HG03342 (cell line): ENCODE measurements around the gene DLST.

Experiments
- ATAC-seq: cut with Tn5 transposase; IDR thresholded peaks from one replicate; pipeline ENCODE4 v1.9.1; 2021; ENCODE audit warnings: mild to moderate bottlenecking, moderate library complexity; ENCODE audit not compliant: unreplicated experiment

DLST gene

GRCh38 chr14:74893614-74894091, 11.9 kb downstream of the DLST start:
- peak; percentile 64 for ATAC-seq

GRCh38 chr14:74896400-74896799, 14.7 kb downstream of the DLST start:
- no peak for ATAC-seq

GRCh38 chr14:74897642-74898041, 15.9 kb downstream of the DLST start:
- ATAC-seq: no peak

DNA sequence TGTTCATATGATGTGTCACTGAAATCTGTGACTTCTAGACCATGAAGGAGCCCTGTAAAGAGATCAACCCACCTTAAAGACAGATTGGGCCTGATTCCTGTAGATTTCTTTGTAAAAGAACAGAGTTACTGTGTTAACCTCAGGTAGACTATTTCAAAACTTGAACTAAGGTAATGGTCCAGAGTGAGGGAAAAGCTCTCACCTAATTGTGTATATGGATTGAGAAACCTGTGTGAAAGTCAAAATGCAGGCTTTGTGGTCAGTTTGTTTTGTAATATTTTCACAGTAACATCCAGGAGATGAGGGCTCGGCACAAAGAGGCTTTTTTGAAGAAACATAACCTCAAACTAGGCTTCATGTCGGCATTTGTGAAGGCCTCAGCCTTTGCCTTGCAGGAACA, 16.4 kb downstream of the DLST start:
- ATAC-seq: no peak

GRCh38 chr14:74898694-74899093, 17.0 kb downstream of the DLST start:
- ATAC-seq: no peak

DNA sequence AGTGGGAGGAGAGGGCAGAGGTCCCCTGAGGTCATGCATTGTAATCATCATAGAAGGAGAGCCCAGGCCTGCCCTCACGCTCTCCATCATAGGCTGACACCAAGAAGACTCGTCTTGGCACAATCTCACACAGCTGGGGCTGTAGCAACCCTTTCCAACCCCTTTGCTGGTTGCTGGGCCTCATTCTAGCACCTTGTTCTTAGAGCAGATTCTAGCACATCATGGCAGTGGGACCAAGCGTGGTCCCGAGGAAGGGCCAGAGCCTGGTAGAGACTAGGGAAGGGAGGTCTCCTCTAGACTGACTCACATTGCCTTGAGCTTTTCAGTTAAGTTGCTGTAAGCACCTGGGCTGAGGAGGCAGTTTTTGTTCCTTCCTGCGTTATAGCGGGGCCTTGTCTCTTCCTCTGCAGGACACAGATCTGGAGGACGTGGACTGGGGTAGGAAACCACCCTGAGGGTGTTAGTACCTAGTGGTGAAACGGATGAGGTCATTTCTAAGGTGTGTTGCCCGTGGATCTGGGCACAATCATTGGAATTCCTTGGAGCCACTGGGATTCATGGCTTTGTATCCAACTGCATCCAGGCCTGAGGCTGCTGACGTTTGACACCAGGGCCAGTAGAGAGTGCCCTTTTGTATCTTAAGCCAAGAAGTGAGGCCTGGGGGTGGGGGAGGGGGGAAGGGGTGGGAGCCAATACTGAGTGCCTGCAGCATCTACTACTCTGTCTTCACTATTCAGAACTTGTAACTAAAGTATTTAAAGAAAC, 21.4 kb downstream of the DLST start:
- no peak for ATAC-seq

GRCh38 chr14:74904635-74905503, 23.2 kb downstream of the DLST start:
- ATAC-seq: no peak

- ATAC-seq: no peak
Measured at GRCh38 chr14:74905595-74906142, 24.0 kb downstream of the DLST start.

GRCh38 chr14:74906925-74907521, 25.3 kb downstream of the DLST start:
- ATAC-seq: no peak

DNA sequence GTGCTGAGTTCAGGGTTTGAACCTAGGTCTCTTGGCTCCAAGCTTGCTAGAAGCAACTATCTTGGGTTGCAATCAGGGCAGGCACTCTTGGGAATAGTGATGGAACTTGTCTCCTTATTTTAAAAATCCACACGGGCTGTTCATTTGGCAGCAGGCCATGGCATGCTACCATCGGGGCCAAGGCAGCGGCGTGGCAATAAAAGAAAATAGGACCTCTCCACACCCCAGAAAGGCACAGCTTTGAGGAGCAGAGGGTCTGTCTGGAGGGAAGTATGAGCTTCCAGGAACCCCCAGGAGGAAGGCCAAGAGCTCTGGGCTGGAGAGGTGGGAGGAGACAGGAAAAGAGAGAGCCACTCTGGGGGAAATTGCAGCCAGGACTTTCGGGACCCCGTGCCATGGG, 26.0 kb downstream of the DLST start:
- no peak for ATAC-seq

DNA sequence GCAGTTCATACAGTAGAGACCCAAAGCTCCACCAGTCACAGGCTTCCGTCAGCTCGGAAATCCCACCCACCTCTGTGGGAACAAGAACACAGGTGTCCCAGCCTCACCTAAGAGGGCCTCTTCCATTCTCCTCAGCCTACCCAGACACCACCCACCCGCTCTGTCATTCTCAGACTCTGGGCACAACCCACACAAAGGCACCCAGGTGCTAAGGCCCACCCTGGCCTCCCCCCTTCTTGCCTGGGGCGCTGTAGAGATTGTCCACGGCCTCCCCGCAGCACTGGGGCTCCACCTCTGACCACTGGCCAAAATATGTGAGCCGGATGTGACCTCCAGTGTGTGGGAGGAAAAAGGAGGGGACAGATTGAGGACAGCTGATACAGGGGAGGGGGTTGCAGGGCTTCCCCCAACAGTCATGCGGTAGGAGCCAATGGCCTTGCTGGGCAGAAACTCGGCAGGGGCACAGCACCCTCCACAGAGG, 27.2 kb downstream of the DLST start:
- ATAC-seq: no peak

DNA sequence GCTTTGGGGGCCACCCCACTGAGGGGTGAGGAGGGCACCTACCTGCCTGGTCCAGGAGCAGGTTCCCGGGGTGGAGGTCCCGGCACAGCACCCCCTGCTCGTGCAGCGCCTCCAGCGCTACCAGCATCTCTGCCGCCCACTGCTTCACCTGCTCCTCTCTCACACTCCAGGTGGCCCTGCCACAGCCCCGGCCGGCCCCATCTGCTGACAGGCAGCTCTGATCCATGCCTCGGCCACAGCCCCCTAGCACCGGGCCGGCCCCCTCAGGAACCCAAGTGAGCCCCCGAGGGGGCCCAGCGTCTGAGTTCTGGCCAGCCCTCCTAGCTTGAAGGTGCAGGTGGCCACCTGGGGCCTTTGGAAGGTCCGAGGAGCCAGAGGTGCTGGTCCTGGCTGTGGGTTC, 27.8 kb downstream of the DLST start:
- no peak for ATAC-seq

DNA sequence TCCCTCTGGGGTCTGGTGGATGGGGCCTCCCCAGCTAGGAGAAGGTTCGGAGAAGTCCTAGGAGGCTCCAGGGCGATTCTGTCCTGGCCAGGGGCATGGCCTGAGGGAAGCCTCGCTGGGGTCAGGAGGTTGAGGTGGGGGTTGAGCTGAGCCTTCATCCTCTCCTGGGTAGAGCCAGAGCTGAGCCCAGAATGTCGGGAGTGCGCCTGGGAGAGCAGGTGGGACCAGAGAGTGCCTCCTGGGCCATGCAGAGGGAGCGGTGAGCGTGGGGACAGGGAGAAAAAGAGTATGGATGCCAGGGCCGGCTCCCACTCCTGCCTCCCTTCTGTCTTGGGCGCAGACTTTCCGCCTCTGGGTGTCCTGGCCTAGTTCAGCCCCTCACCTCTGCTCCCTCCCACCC, 28.2 kb downstream of the DLST start:
- no peak for ATAC-seq

GRCh38 chr14:74910556-74910955, 28.8 kb downstream of the DLST start:
- no peak for ATAC-seq

DNA sequence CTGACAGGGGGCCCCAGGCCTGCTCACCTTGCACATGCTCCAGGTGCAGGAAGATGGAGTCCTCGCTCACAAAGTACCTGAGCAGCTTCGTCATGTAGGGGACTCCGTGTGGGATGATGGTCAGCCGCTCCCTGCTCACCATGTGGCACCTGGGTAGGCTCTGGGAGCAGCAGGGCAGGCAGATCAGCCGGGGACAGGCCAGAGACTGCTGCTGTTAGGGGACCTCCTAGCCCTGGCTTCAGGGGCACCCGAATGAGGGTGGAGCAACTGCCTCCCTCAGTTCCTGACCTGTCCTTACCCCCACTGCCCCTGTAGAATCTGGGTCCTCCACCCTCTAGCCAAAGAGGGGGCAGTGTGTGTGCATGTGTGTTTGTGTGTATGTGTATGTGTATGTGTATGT, 29.5 kb downstream of the DLST start:
- no peak for ATAC-seq

DNA sequence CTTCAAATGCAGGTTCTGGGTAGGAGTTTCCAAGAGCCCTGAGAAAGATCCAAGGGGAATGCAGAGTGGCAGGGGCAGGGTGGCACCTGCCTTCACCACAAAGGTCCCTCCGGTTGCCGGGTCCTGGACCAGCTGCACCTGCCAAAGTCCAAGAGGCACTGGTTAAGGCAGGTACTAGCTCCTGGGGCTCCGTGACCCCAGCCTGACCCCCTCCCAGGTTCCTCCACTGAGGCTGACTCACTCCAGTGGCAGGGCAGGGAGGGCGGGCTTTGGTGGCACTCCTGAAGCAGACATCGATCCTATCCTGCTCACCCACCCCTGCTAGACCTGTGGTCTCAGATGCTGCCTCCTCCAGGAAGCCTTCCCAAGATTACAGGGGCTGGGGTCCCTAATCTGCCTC, 30.0 kb downstream of the DLST start:
- ATAC-seq: no peak

DNA sequence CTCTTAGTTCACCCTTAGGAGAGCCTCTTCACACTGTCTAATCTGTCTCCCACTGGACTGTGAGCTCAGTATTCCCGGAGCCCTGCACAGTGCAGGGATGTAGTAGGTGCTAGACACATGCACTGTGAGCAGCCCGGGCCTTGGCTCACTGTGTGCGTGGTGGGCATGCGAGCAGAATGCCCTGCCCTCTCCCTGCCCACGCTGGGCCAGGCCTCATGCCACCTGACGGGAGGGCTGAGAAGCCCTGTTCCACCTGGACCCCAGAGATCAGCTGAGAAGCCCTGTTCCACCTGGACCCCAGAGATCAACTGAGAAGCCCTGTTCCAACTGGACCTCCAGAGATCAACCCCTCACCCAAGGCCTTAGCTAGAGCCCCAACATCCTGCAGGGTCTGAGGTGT, 30.4 kb downstream of the DLST start:
- no peak for ATAC-seq

DNA sequence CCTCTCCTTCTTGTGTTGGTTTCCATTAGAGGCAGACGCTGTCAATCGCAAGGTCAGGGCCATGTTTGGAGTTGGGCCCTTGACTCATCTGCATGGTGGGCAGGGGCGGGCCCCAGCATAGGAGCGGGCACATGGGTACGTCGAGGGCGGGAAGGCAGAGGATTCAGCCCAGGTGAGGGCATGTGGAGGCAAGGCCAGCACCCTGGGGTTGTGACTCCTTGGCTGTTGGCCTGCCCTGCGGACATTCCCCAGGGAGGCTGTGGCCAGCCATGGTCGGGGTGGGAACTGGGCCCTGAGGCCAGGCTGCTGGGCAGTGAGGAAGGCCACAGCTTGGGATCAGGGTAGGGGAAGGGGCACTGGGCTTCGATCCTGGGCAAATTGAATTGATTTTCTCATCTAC, 31.1 kb downstream of the DLST start:
- ATAC-seq: no peak

GRCh38 chr14:74913393-74913910, 31.7 kb downstream of the DLST start:
- ATAC-seq: no peak

DNA sequence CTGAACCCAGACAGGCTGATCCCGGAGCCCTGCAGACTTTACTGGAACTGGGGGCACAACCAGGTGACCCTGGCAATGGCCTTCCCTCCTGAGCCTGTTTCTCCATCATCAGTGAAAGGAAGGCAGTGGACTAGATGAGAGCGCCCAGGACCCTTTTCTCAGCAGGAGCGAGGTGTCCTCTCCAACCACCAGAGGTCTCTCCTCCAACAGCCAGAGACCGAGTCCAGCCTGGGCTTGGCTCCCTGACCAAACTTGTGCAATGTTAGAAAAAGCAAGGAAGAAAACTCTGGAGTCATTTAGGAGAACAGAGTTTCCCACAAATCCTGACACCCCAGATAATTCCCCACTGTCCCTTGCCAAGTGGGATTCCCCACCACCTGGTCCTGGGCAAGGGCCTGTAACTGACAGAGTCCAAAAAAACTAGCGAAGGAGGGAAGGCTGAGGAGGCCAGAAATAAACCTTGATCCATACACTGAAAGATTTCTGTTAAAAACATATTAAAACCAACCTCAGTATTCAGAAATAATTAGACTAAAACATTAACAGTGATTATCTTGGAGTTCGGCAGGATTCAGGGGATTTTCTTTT, 32.4 kb downstream of the DLST start:
- no peak for ATAC-seq

GRCh38 chr14:74915426-74915825, 33.7 kb downstream of the DLST start:
- no peak for ATAC-seq
